K562 (cell line): Measurements from ENCODE around the gene COL5A3. TPM values are rescaled to one million over a fixed set of nuclear protein-coding genes. Genes with fewer than 3 reads are reported as not detected.
A peak's percentile ranks its signal among the peaks of the same experiment; 100 is the strongest.

Source experiments
- BRD9 ChIP-seq: fragments of 450-650 bp; IDR thresholded peaks from 2 replicates; pipeline ENCODE4 v1.6.1; 2018; ENCODE audit warnings: low read depth; ENCODE audit not compliant: partially characterized antibody
- KDM5B ChIP-seq: fragments of 200-600 bp; sonication (generic); IDR thresholded peaks from 2 replicates; pipeline ENCODE4 v1.6.1; 2012; ENCODE audit warnings: low read depth, mild to moderate bottlenecking, moderate library complexity, low read length, control low read depth, inconsistent platforms; ENCODE audit not compliant: insufficient replicate concordance
- MIER1 ChIP-seq: fragments of 450-650 bp; IDR thresholded peaks from 2 replicates; pipeline ENCODE4 v1.6.1; 2016; ENCODE audit warnings: antibody characterized with exemption, mild to moderate bottlenecking, low read depth
- MXI1 ChIP-seq: IDR thresholded peaks from 2 replicates; pipeline ENCODE4 v1.6.1; 2011; ENCODE audit warnings: low read depth, mild to moderate bottlenecking, improper control_type of control experiment, low read length
- NONO ChIP-seq, 2 experiments: fragments of 200-400 bp in 1 of 2; fragments of 450-650 bp in 1 of 2; formaldehyde crosslinking in 1 of 2; IDR thresholded peaks; 2 replicates each; pipeline ENCODE4 v1.6.1; 2017; ENCODE audit warnings: low read depth in 2 of 2, mild to moderate bottlenecking in 2 of 2, moderate library complexity in 2 of 2, low read length in 1 of 2
- RBBP5 ChIP-seq: fragments of 200-600 bp; sonication (generic); IDR thresholded peaks from 2 replicates; pipeline ENCODE4 v1.6.1; 2012; ENCODE audit warnings: borderline replicate concordance, mild to moderate bottlenecking, low read length, control low read depth, inconsistent platforms; ENCODE audit not compliant: insufficient read depth, poor library complexity, severe bottlenecking
- SPI1 ChIP-seq: IDR thresholded peaks from 2 replicates; pipeline ENCODE4 v1.6.1; 2011; ENCODE audit warnings: low read depth, low read length, control low read depth, borderline replicate concordance
- TEAD1 ChIP-seq, 2 experiments: fragments of 450-650 bp in 1 of 2; sonication (generic) in 1 of 2; formaldehyde crosslinking; IDR thresholded peaks; 2 replicates each; pipeline versions ENCODE4 v1.4.0 to v1.8.0; 2020 to 2022; ENCODE audit warnings: mild to moderate bottlenecking in 2 of 2, missing genetic modification reagents in 1 of 2
- polyA plus RNA-seq, 8 experiments: library from polyadenylated mRNA; depleted of rRNA in 4 of 8; stranded (reverse) in 5 of 8; unstranded in 3 of 8; fragments of >200 nt; fragmentation: Nextera tagmentation in 2 of 8; fragmentation: Illumina TruSeq in 1 of 8; extraction: Ambion mirVana in 2 of 8; extraction: Trizol in 1 of 8; gene quantifications; 2 replicates each; pipeline versions ENCODE4 v1.2.1 to v1.2.3, GENCODE V29; 2011 to 2014; ENCODE audit warnings: inconsistent platforms in 1 of 8, missing spikeins in 1 of 8
- total RNA-seq, 7 experiments: library from RNA; depleted of rRNA in 6 of 7; stranded (reverse); fragments of >200 nt in 6 of 7; fragmentation: Illumina TruSeq in 2 of 7; extraction: Trizol in 2 of 7; gene quantifications; 2 replicates each; pipeline versions ENCODE4 v1.2.1 to v1.2.3, GENCODE V29; 2011 to 2021; ENCODE audit warnings: low replicate concordance in 1 of 7
- TF ChIP-seq, protein P1 (sequence below), 2 experiments: fragments of 450-650 bp; conservative IDR thresholded peaks; 2 replicates each; pipeline ENCODE4 v1.6.1; 2017; ENCODE audit warnings: mild to moderate bottlenecking in 2 of 2, moderate library complexity in 2 of 2
- TF ChIP-seq, protein P2 (sequence below), 2 experiments: fragments of 450-650 bp in 1 of 2; sonication (generic) in 1 of 2; formaldehyde crosslinking; conservative IDR thresholded peaks; 2 replicates each; pipeline versions ENCODE4 v1.4.0 to v1.8.1; 2020 to 2022; ENCODE audit warnings: mild to moderate bottlenecking in 1 of 2, missing genetic modification reagents in 1 of 2
- TF ChIP-seq, protein P3 (sequence below): IDR thresholded peaks from 2 replicates; pipeline ENCODE4 v1.6.1; 2016; ENCODE audit warnings: missing genetic modification characterization, missing compliant biosample characterization
- TF ChIP-seq, protein P4 (sequence below): sonication (generic); formaldehyde crosslinking; IDR thresholded peaks from 2 replicates; pipeline ENCODE4 v1.5.0; 2020; ENCODE audit warnings: missing genetic modification reagents
- TF ChIP-seq, protein P5 (sequence below), 2 experiments: fragments of 450-650 bp in 1 of 2; sonication (generic) in 1 of 2; formaldehyde crosslinking in 1 of 2; IDR thresholded peaks in 1 of 2; conservative IDR thresholded peaks in 1 of 2; 2 replicates each; pipeline versions ENCODE4 v1.6.1 to v1.8.1; 2016 to 2023; ENCODE audit warnings: mild to moderate bottlenecking in 2 of 2, moderate library complexity in 2 of 2, inconsistent platforms in 1 of 2, missing genetic modification reagents in 1 of 2

The COL5A3 gene
- total and polyA plus RNA-seq, 9 of the 15 experiments (the other 6 are each of a cell fraction or from before 2014, with no cell fraction given), result 0.01 to 0.02 TPM; not detected in 7

DNA sequence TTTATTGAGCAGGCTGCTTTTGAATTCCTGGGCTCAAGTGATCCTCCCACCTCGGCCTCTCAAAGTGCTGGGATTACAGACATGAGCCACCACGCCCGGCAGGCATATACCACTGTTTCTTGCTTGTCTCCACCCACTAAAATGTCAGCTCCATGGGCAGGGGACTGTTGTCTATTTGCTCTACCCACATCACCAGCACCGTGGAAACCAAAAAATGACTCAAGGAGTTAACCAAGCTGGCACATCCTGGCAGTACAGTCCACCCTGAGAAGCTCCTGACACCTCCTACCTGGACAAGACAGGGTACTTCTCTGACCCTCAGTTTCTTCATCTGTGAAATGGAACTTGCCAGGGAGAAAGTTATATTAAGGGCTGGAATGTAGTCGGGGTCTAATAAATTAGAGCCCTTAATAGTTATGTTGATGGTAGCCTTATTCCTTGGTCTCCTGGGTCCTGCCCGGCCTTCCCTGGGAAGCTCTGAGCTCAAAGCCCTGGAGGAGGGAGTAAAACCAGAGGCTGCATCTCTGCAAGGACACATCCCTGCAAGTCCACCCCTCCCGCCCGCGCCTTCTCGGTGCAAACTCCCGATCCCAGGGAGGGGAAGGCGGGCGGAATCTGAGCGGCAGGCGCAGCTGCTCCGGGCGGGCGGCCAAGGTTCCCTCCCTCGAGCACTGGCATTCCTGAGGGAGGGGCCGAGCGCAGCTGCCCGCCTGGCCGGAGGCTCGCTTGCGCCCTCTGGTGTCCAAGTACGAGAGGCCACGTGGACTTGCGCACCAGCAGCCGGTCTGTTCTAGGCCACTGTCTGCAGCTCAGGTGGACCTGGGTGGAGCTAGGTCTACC is 17.1 kb upstream of the COL5A3 start (continued):
- TF ChIP-seq, protein P1, sequence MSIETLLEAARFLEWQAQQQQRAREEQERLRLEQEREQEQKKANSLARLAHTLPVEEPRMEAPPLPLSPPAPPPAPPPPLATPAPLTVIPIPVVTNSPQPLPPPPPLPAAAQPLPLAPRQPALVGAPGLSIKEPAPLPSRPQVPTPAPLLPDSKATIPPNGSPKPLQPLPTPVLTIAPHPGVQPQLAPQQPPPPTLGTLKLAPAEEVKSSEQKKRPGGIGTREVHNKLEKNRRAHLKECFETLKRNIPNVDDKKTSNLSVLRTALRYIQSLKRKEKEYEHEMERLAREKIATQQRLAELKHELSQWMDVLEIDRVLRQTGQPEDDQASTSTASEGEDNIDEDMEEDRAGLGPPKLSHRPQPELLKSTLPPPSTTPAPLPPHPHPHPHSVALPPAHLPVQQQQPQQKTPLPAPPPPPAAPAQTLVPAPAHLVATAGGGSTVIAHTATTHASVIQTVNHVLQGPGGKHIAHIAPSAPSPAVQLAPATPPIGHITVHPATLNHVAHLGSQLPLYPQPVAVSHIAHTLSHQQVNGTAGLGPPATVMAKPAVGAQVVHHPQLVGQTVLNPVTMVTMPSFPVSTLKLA (conservative IDR thresholded peaks at IDR 0.05), result peak; percentile 97 to 98
- TF ChIP-seq, protein P2, sequence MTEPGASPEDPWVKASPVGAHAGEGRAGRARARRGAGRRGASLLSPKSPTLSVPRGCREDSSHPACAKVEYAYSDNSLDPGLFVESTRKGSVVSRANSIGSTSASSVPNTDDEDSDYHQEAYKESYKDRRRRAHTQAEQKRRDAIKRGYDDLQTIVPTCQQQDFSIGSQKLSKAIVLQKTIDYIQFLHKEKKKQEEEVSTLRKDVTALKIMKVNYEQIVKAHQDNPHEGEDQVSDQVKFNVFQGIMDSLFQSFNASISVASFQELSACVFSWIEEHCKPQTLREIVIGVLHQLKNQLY (CRISPR knock-in tag; conservative IDR thresholded peaks at IDR 0.05), result no peak
- TF ChIP-seq KDM5B (no peak), RBBP5 (no peak), MIER1 (no peak), MXI1 (0 out of 2 replicates have a peak, but pooled peaks have one; percentile 47), BRD9 (no peak), NONO (IDR thresholded peaks at IDR 0.05; ENCODE audit: low read depth in 2 of 2, low read length in 1 of 2) (peak in 1 of 2 experiments; percentile 75; a peak in 2 of 4 replicates), TEAD1 (CRISPR knock-in tag; IDR thresholded peaks at IDR 0.05) (peak; percentile 100), SPI1 (no peak)
- TF ChIP-seq, protein P3, sequence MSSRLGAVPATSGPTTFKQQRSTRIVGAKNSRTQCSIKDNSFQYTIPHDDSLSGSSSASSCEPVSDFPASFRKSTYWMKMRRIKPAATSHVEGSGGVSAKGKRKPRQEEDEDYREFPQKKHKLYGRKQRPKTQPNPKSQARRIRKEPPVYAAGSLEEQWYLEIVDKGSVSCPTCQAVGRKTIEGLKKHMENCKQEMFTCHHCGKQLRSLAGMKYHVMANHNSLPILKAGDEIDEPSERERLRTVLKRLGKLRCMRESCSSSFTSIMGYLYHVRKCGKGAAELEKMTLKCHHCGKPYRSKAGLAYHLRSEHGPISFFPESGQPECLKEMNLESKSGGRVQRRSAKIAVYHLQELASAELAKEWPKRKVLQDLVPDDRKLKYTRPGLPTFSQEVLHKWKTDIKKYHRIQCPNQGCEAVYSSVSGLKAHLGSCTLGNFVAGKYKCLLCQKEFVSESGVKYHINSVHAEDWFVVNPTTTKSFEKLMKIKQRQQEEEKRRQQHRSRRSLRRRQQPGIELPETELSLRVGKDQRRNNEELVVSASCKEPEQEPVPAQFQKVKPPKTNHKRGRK, result no peak
- TF ChIP-seq, protein P4, sequence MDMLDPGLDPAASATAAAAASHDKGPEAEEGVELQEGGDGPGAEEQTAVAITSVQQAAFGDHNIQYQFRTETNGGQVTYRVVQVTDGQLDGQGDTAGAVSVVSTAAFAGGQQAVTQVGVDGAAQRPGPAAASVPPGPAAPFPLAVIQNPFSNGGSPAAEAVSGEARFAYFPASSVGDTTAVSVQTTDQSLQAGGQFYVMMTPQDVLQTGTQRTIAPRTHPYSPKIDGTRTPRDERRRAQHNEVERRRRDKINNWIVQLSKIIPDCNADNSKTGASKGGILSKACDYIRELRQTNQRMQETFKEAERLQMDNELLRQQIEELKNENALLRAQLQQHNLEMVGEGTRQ (CRISPR knock-in tag), result peak; percentile 78
- TF ChIP-seq, protein P5, sequence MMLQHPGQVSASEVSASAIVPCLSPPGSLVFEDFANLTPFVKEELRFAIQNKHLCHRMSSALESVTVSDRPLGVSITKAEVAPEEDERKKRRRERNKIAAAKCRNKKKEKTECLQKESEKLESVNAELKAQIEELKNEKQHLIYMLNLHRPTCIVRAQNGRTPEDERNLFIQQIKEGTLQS (IDR thresholded peaks at IDR 0.05), result no peak
- TF ChIP-seq, protein P5 (CRISPR knock-in tag; conservative IDR thresholded peaks at IDR 0.05), result peak; percentile 49; the same call in 1 of the 2 replicates
